ENCODE results near the gene PAK5. TPM values are rescaled to one million over a fixed set of nuclear protein-coding genes. Genes with fewer than 3 reads are reported as not detected.

The PAK5 gene
- polyA plus RNA-seq, 3 donors = 0.01 to 0.44 TPM; not detected in 1

- WGBS, 3 donors = 83 to 94% (median 91%) methylated on average over 3 of the region's 3 CpGs
- H3K27ac ChIP-seq (ENCODE audit: low read depth, low read length) = no peak overlapping the region
Observed at GRCh38 chr20:9807136-9807535, 31.7 kb downstream of the PAK5 start.

- no peak overlapping the region for H3K27ac ChIP-seq (ENCODE audit: low read depth, low read length)
- WGBS, 3 donors = 38 to 61% (median 50%) methylated on average over 1 of the region's 1 CpG
Observed at GRCh38 chr20:9800421-9800820, 38.5 kb downstream of the PAK5 start.

GRCh38 chr20:9794831-9795230, 44.0 kb downstream of the PAK5 start:
- H3K27ac ChIP-seq (ENCODE audit: low read depth, low read length) = no peak overlapping the region
- 88 to 90% (median 90%) methylated on average over 3 of the region's 3 CpGs for WGBS, 3 donors

- no peak overlapping the region for H3K27ac ChIP-seq (ENCODE audit: low read depth, low read length)
- WGBS, 3 donors = 60 to 71% (median 66%) methylated on average over 6 of the region's 6 CpGs
Observed at GRCh38 chr20:9792674-9793073, 46.2 kb downstream of the PAK5 start.

- no peak overlapping the region for H3K27ac ChIP-seq (ENCODE audit: low read depth, low read length)
- WGBS, 3 donors = 82 to 87% (median 85%) methylated on average over 2 of the region's 2 CpGs
Observed at GRCh38 chr20:9789131-9789530, 49.7 kb downstream of the PAK5 start.

GRCh38 chr20:9775176-9775575, 63.7 kb downstream of the PAK5 start:
- 89 to 98% (median 92%) methylated on average over 3 of the region's 3 CpGs for WGBS, 3 donors

GRCh38 chr20:9769954-9770353, 68.9 kb downstream of the PAK5 start:
- 84 to 86% (median 85%) methylated on average over 6 of the region's 6 CpGs for WGBS, 3 donors
- no peak overlapping the region for H3K27ac ChIP-seq (ENCODE audit: low read depth, low read length)

More at GRCh38 chr20:9775176-9775575, 63.7 kb downstream of the PAK5 start:
- H3K27ac ChIP-seq (ENCODE audit: low read depth, low read length) = no peak overlapping the region

- 74 to 84% (median 81%) methylated on average over 1 of the region's 1 CpG for WGBS, 3 donors
- H3K27ac ChIP-seq (ENCODE audit: low read depth, low read length) = no peak overlapping the region
Observed at GRCh38 chr20:9761476-9761875, 77.4 kb downstream of the PAK5 start.

- H3K27ac ChIP-seq (ENCODE audit: low read depth, low read length) = no peak overlapping the region
- 58% methylated on average over 4 of the region's 4 CpGs for WGBS, 3 donors
Observed at GRCh38 chr20:9759392-9759791, 79.5 kb downstream of the PAK5 start.

GRCh38 chr20:9758752-9759151, 80.1 kb downstream of the PAK5 start:
- 32 to 58% (median 58%) methylated on average over 1 of the region's 1 CpG for WGBS, 3 donors
- no peak overlapping the region for H3K27ac ChIP-seq (ENCODE audit: low read depth, low read length)

GRCh38 chr20:9756660-9757059, 82.2 kb downstream of the PAK5 start:
- WGBS, 3 donors = 48 to 78% (median 74%) methylated on average over 3 of the region's 3 CpGs
- no peak overlapping the region for H3K27ac ChIP-seq (ENCODE audit: low read depth, low read length)

GRCh38 chr20:9755301-9755700, 83.6 kb downstream of the PAK5 start:
- no peak overlapping the region for H3K27ac ChIP-seq (ENCODE audit: low read depth, low read length)
- 54 to 68% (median 67%) methylated on average over 1 of the region's 1 CpG for WGBS, 3 donors

- no peak overlapping the region for H3K27ac ChIP-seq (ENCODE audit: low read depth, low read length)
Observed at GRCh38 chr20:9744551-9744950, 94.3 kb downstream of the PAK5 start.

GRCh38 chr20:9743871-9744270, 95.0 kb downstream of the PAK5 start:
- H3K27ac ChIP-seq (ENCODE audit: low read depth, low read length) = no peak overlapping the region

- H3K27ac ChIP-seq (ENCODE audit: low read depth, low read length) = no peak overlapping the region
- 73 to 88% (median 87%) methylated on average over 5 of the region's 5 CpGs for WGBS, 3 donors
Observed at GRCh38 chr20:9742821-9743220, 96.1 kb downstream of the PAK5 start.

GRCh38 chr20:9741996-9742395, 96.9 kb downstream of the PAK5 start:
- no peak overlapping the region for H3K27ac ChIP-seq (ENCODE audit: low read depth, low read length)
- WGBS, 3 donors = 63 to 84% (median 63%) methylated on average over 3 of the region's 3 CpGs

- no peak overlapping the region for H3K27ac ChIP-seq (ENCODE audit: low read depth, low read length)
- 79 to 82% (median 79%) methylated on average over 5 of the region's 5 CpGs for whole genome bisulfite sequencing, 3 donors
Observed at GRCh38 chr20:9740486-9740885, 98.4 kb downstream of the PAK5 start.

- 74 to 90% (median 82%) methylated on average over 4 of the region's 4 CpGs for WGBS, 3 donors
- no peak overlapping the region for H3K27ac ChIP-seq (ENCODE audit: low read depth, low read length)
Observed at GRCh38 chr20:9739991-9740390, 98.9 kb downstream of the PAK5 start.

GRCh38 chr20:9736373-9736772, 102.5 kb downstream of the PAK5 start:
- 85 to 90% (median 87%) methylated on average over 2 of the region's 2 CpGs for WGBS, 3 donors
- no peak overlapping the region for H3K27ac ChIP-seq (ENCODE audit: low read depth, low read length)

- no peak overlapping the region for H3K27ac ChIP-seq (ENCODE audit: low read depth, low read length)
- WGBS, 3 donors = 77 to 82% (median 81%) methylated on average over 7 of the region's 7 CpGs
Observed at GRCh38 chr20:9723501-9724202, 115.2 kb downstream of the PAK5 start.

GRCh38 chr20:9711872-9712271, 127.0 kb downstream of the PAK5 start:
- WGBS, 3 donors = 37 to 41% (median 40%) methylated on average over 2 of the region's 2 CpGs
- H3K27ac ChIP-seq (ENCODE audit: low read depth, low read length) = no peak overlapping the region
